Fibroblast of skin of abdomen (primary cell): ENCODE data around the gene PIGL.
"Not testable (repeated sequence)": the region's sequence is repeated elsewhere in the genome, so short reads cannot be mapped to it uniquely, and the experiment has no call there.

ENCODE experiments used
- DNase-seq: peaks from one replicate; pipeline ENCODE4 v3.0.0-alpha.2; 2013

Gene PIGL

GRCh38 chr17:16312061-16312460 is 95.1 kb downstream of the PIGL start:
- DNase-seq, result not testable (repeated sequence)

- DNase-seq, result no peak
Observed at GRCh38 chr17:16313139-16314090, 96.4 kb downstream of the PIGL start.

GRCh38 chr17:16314189-16314588 is 97.2 kb downstream of the PIGL start:
- DNase-seq, result no peak

GRCh38 chr17:16314859-16315258 is 97.8 kb downstream of the PIGL start:
- no peak for DNase-seq

GRCh38 chr17:16319969-16320368 is 103.0 kb downstream of the PIGL start:
- no peak for DNase-seq

GRCh38 chr17:16322636-16323035 is 105.6 kb downstream of the PIGL start:
- peak; percentile 79 for DNase-seq

GRCh38 chr17:16325964-16326363 is 109.0 kb downstream of the PIGL start:
- no peak for DNase-seq

GRCh38 chr17:16327018-16327417 is 110.0 kb downstream of the PIGL start:
- no peak for DNase-seq

- DNase-seq, result no peak
Observed at GRCh38 chr17:16328997-16329396, 112.0 kb downstream of the PIGL start.

GRCh38 chr17:16329519-16330271 is 112.7 kb downstream of the PIGL start:
- peak; percentile 10 for DNase-seq

GRCh38 chr17:16338391-16338790 is 121.4 kb downstream of the PIGL start:
- no peak for DNase-seq

GRCh38 chr17:16339402-16339801 is 122.4 kb downstream of the PIGL start:
- DNase-seq, result no peak

- DNase-seq, result no peak
Observed at GRCh38 chr17:16339959-16340358, 122.9 kb downstream of the PIGL start.

GRCh38 chr17:16342979-16343378 is 126.0 kb downstream of the PIGL start:
- no peak for DNase-seq

- no peak for DNase-seq
Observed at GRCh38 chr17:16343569-16343968, 126.6 kb downstream of the PIGL start.

- no peak for DNase-seq
Observed at GRCh38 chr17:16345565-16345964, 128.6 kb downstream of the PIGL start.

GRCh38 chr17:16346721-16347271 is 129.8 kb downstream of the PIGL start:
- DNase-seq, result no peak

- DNase-seq, result no peak
Observed at GRCh38 chr17:16348586-16348985, 131.6 kb downstream of the PIGL start.

- DNase-seq, result no peak
Observed at GRCh38 chr17:16349431-16349830, 132.4 kb downstream of the PIGL start.

GRCh38 chr17:16351831-16352230 is 134.8 kb downstream of the PIGL start:
- peak; percentile 68 for DNase-seq

GRCh38 chr17:16352303-16352666 is 135.3 kb downstream of the PIGL start:
- peak; percentile 40 for DNase-seq

GRCh38 chr17:16352667-16353316 is 135.8 kb downstream of the PIGL start:
- DNase-seq, result peak; percentile 26
